ENCODE results near the gene ARPP21.
"Not testable (repeated sequence)": the region's sequence is repeated elsewhere in the genome, so short reads cannot be mapped to it uniquely, and the experiment has no call there.

The ARPP21 gene
- total RNA-seq = 0 to 0.09 reads per million in 2 donors

- no peak for DNase-seq
Observed at GRCh38 chr3:35639254-35640186, at the start of gene ARPP21. TSS of gene ARPP21 (plus strand) at chr3:35639525. CDS start at chr3:35681752, 42,227 bp downstream.

GRCh38 chr3:35592589-35593295, 46.6 kb upstream of the ARPP21 start:
- DNase-seq = no peak

- DNase-seq = no peak
Observed at GRCh38 chr3:35594739-35595138, 44.6 kb upstream of the ARPP21 start.

GRCh38 chr3:35596335-35596995, 42.9 kb upstream of the ARPP21 start:
- DNase-seq = no peak

- no peak for DNase-seq
Observed at GRCh38 chr3:35597490-35597889, 41.8 kb upstream of the ARPP21 start.

GRCh38 chr3:35598804-35599203, 40.5 kb upstream of the ARPP21 start:
- no peak for DNase-seq

- DNase-seq = no peak
Observed at GRCh38 chr3:35601959-35602358, 37.4 kb upstream of the ARPP21 start.

GRCh38 chr3:35602395-35602936, 36.9 kb upstream of the ARPP21 start:
- DNase-seq = no peak

- no peak for DNase-seq
Observed at GRCh38 chr3:35616346-35616745, 23.0 kb upstream of the ARPP21 start.

GRCh38 chr3:35617370-35617769, 22.0 kb upstream of the ARPP21 start:
- no peak for DNase-seq

- not testable (repeated sequence) for DNase-seq
Observed at GRCh38 chr3:35620238-35620637, 19.1 kb upstream of the ARPP21 start.

GRCh38 chr3:35624698-35625097, 14.6 kb upstream of the ARPP21 start:
- DNase-seq = no peak

- DNase-seq = no peak
Observed at GRCh38 chr3:35633332-35634124, 5.8 kb upstream of the ARPP21 start.

- DNase-seq = no peak
Observed at GRCh38 chr3:35635407-35635806, 3.9 kb upstream of the ARPP21 start.

GRCh38 chr3:35635926-35636683, 3.2 kb upstream of the ARPP21 start:
- DNase-seq = no peak

GRCh38 chr3:35638251-35638979, 910 bp upstream of the ARPP21 start:
- DNase-seq = no peak

- no peak for DNase-seq
Observed at GRCh38 chr3:35638980-35639253, 408 bp upstream of the ARPP21 start.

- no peak for DNase-seq
Observed at GRCh38 chr3:35640190-35641165, 1.2 kb downstream of the ARPP21 start.

- DNase-seq = no peak
Observed at GRCh38 chr3:35641331-35641730, 2.0 kb downstream of the ARPP21 start.

Data from activated gamma-delta T cell (primary cell).